Nephron (organoid): Measurements from ENCODE around the gene TULP4.

Experiments
- H3K27ac Mint-ChIP-seq, 3 experiments: 2 replicates each; pipeline ENCODE4 v1.8.0; 2020; ENCODE audit warnings: mixed read lengths in 3 of 3, mild to moderate bottlenecking in 2 of 3, moderate library complexity in 1 of 3
- H3K27me3 Mint-ChIP-seq: 2 replicates; pipeline ENCODE4 v1.8.0; 2021; ENCODE audit warnings: low read depth, mild to moderate bottlenecking, moderate library complexity, mixed read lengths
- H3K36me3 Mint-ChIP-seq: 2 replicates; pipeline ENCODE4 v1.8.0; 2020; ENCODE audit warnings: low read depth, mixed read lengths
- H3K4me1 Mint-ChIP-seq: 2 replicates; pipeline ENCODE4 v1.8.0; 2020; ENCODE audit warnings: mixed read lengths
- H3K4me3 Mint-ChIP-seq, 3 experiments: 2 replicates each; pipeline ENCODE4 v1.8.0; 2020; ENCODE audit warnings: mild to moderate bottlenecking in 3 of 3, mixed read lengths in 3 of 3, moderate library complexity in 2 of 3
- H3K9me3 Mint-ChIP-seq: 2 replicates; pipeline ENCODE4 v1.8.0; 2020; ENCODE audit warnings: mixed read lengths
- CTCF ChIP-seq, 3 experiments: fragments of 200-600 bp; sonication (generic); IDR thresholded peaks; one replicate each; pipeline ENCODE4 v1.5.0; 2021; ENCODE audit warnings: antibody characterized with exemption in 3 of 3; ENCODE audit not compliant: unreplicated experiment in 3 of 3

The TULP4 gene

DNA sequence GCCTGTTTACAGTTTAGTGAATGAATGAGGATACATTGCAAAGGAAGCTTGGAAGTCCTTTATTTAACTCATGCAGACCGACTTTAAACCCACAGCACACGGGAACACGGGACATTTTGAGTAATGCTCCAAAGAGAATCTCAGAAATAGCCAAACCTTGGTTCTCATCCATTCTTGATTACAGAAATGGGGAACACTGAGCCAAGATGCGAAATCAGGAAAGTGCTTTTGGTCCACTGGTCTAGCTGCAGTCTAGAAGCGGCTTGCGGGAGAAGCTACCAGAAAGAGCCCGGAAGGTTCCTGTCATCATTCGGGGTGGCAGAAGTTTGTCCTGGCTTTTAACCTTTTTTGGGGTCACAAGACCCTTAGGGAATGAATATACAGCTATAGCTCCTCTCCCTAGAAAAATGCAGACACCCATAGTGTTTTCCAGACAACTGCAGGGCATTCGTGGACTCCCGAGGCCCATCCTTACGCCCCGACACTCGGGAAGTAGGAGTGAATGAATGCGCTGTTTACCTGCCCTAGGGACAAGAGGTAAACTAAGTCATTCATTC, 247.2 kb downstream of the TULP4 start:
- TF ChIP-seq CTCF (IDR thresholded peaks at IDR 0.05; ENCODE audit: unreplicated experiment in 3 of 3), result no peak
- H3K4me1 Mint-ChIP-seq, result peaks cover 26% of the 10 kb centered on the region
- peaks cover 3% of the 10 kb centered on the region for H3K27me3 Mint-ChIP-seq
- H3K27ac Mint-ChIP-seq, result peak overlapping the region; percentile 12 to 62 (median 52)
- no peaks in the 10 kb centered on the region for H3K36me3 Mint-ChIP-seq
- peak overlapping the region; percentile 76 to 87 (median 84) for H3K4me3 Mint-ChIP-seq
- no peaks in the 10 kb centered on the region for H3K9me3 Mint-ChIP-seq

GRCh38 chr6:158559895-158560835, 247.9 kb downstream of the TULP4 start, which contains the start of gene TMEM181:
TMEM181 (plus strand) TSS chr6:158560091; CDS start chr6:158560225, 134 bp downstream.
- Mint-ChIP-seq H3K36me3 (no peaks in the 10 kb centered on the region), H3K27ac (peak within 1 kb of the TSS; percentile 66 to 95 (median 68)), H3K9me3 (no peaks in the 10 kb centered on the region), H3K4me3 (peak within 1 kb of the TSS; percentile 96 to 98 (median 98)), H3K27me3 (peaks cover 3% of the 10 kb centered on the region), H3K4me1 (peaks cover 21% of the 10 kb centered on the region)
- no peak for TF ChIP-seq CTCF (IDR thresholded peaks at IDR 0.05; ENCODE audit: unreplicated experiment in 3 of 3)

GRCh38 chr6:158560836-158561320, 248.6 kb downstream of the TULP4 start:
- H3K4me3 Mint-ChIP-seq, result peak overlapping the region; percentile 96 to 98 (median 98)
- no peak for TF ChIP-seq CTCF (IDR thresholded peaks at IDR 0.05; ENCODE audit: unreplicated experiment in 3 of 3)
- H3K27ac Mint-ChIP-seq, result peak overlapping the region; percentile 66 to 95 (median 68)
- H3K36me3 Mint-ChIP-seq, result no peaks in the 10 kb centered on the region
- peaks cover 20% of the 10 kb centered on the region for H3K4me1 Mint-ChIP-seq
- H3K9me3 Mint-ChIP-seq, result no peaks in the 10 kb centered on the region
- peaks cover 3% of the 10 kb centered on the region for H3K27me3 Mint-ChIP-seq
